OCI-LY7 (cell line): ENCODE measurements around the gene ROBO1.

Source experiments
- CTCF ChIP-seq: fragments of 200-600 bp; sonication (generic); conservative IDR thresholded peaks from 2 replicates; pipeline ENCODE4 v1.5.1; 2014; ENCODE audit warnings: mild to moderate bottlenecking, antibody characterized with exemption, low read length, moderate library complexity, mixed read lengths
- EZH2phosphoT487 ChIP-seq: fragments of 200-600 bp; sonication (generic); IDR thresholded peaks from 2 replicates; pipeline ENCODE4 v1.6.1; 2018; ENCODE audit warnings: low read depth, borderline replicate concordance, mild to moderate bottlenecking, mixed run types, antibody characterized with exemption, low read length, moderate library complexity, mixed read lengths

GRCh38 chr3:79817224-79817623 lies 49.4 kb upstream of the ROBO1 start:
- TF ChIP-seq CTCF (no peak), EZH2phosphoT487 (no peak)
